Measurements from ENCODE around the gene PDK2.

PDK2 gene

DNA sequence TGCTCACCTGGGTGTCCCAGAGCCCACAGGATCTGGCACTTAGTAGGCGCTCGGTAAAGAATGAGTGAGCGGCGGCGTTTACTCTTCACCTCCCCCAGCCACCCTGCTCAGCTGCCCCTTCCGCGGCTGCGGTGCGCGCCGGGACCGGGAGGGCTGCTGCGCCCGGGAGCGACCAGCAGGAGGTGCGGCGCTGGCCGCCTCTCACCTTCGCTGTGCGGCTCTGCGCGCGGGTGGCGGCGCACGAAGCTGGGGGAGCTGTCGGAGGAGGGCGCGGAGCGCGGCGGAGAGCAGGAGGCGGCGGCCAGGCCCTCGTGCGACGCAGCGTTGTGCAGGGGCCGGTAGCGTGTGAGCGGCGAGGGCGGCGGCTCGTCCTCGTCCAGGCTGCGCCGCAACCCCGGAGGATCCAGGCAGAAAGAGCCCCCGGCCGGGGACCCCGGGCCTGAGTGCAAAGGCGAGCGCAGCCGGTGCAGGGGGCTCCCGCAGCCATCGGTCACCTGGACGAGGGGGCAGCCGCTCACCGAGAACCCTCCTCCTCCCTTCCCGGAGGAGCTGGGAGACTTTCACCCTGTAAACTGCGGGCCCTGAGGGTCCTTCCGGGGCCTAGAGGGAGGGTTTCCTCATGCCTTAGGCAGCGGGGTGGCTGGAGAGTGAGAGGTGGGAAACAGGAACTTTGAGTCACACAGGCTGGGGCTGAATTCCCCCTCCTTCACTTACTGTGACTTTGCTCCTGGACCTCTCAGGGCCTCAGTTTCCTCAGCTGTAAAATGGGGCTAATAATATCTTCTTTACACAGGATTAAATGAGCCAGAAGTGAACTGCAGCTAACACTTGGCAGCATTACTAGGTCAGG lies 22.3 kb downstream of the PDK2 start:
- DNase-seq (ENCODE audit: low read depth in 2 of 2) = no peak

DNA sequence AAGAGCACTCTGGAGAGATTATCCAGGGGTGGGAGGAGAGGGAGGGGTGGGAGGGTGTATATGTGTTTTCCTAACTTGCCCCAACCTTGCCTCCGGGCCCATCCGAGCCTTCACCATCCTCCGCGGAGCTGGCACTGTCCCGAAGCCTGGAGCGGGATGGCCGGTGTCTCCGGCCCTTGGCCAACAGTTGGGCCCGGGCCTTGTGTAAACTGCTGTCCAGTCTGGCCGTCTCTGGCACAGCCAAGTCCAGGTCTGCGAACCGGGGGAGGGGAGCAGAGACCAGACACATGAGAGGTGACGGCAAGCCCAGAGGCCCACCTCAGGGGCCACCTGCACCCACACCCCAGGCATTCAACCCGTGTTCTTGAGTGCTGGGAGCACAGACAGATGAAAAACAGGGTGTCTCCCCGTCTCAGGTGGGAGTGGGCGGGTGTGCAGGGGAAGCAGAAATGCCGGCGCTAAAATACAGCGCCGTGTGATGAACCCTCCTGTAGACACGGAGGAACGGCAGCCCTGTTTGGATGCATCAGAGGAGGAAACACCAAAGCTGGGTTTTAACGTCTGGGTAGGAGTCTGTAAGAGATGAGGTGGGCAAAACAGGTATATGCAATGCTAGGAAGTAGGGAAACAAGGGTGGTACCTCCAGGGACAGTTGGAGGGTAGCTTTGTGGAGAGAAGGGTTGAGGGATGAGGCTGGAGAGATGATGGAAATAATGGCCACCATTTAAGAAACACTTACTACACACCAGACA lies 23.1 kb downstream of the PDK2 start:
- no peak for DNase-seq (ENCODE audit: low read depth in 2 of 2)

DNA sequence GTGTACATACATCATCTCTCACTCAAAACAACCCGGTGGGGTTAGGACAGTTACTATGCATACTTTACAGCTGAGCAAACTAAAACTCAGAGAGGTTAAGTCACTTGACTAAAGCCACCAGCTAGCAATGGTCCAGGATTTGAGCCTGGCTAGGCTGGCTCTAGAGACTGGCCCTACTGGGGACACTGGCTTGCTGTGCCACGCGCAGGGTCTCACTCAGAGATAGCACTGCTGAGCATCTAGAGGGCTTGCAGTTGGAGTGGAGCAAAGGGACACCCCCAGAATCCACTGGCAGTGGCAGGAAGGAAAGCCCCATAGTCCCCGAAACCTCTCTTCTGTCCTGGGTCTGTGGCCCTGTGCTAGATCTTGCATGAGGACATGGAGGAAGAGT lies 23.7 kb downstream of the PDK2 start:
- no peak for DNase-seq (ENCODE audit: low read depth in 2 of 2)

DNA sequence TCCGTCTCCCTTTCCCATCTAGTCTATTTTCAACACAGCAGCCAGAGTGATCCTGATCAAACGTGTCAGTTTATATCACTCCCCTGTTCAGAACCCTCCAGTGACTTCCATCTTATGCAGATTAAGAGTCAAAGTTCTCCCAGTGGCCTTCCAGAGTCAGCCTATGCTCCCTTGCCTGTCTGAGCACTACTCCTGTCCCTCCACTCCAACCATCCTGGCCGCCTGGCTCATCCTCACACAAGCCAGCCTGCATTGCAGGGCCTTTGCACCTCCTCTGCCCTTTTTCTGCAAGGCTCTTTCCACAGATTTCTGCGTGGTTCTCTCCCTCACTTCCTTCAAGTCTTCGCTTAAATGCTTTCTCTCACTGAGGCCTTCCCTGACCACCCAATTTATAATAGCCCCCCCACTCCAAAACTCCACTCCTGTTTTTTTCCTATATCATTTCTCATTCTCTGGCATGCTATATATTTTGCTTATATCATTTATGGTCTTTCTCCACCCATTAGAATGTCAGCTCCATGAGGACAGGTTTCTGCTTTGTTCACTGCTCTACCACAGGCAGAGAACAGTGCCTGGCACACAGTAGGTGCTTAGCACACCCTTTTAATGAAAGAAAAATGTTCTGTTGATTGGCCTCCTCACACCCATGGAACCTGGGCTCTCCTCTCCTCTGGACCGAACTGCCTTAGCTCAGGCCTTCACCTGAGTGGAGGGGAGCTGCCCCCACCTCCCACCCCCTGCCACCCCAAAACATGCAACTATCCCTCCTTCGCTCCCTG lies 25.5 kb downstream of the PDK2 start:
- no peak for DNase-seq (ENCODE audit: low read depth in 2 of 2)

DNA sequence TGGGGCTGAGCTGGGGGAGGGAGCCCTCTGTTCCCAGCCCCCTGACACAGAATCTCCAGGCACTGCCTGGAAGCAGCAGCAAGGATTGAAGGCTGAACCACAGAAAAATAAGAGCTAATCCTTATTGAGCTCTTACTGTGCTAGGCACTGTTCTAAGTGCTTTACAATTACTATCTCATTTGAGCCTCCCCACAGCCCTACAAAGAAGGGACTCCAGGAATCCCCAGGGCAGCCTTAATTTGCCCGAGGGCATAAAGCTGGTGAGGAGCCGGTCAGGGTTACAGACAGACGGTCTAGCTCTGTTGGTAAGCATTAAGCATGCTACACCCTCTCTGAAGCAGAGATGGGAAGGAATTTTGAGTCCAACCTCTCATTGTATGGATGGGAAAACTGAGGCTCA lies 27.8 kb downstream of the PDK2 start:
- no peak for DNase-seq (ENCODE audit: low read depth in 2 of 2)

DNA sequence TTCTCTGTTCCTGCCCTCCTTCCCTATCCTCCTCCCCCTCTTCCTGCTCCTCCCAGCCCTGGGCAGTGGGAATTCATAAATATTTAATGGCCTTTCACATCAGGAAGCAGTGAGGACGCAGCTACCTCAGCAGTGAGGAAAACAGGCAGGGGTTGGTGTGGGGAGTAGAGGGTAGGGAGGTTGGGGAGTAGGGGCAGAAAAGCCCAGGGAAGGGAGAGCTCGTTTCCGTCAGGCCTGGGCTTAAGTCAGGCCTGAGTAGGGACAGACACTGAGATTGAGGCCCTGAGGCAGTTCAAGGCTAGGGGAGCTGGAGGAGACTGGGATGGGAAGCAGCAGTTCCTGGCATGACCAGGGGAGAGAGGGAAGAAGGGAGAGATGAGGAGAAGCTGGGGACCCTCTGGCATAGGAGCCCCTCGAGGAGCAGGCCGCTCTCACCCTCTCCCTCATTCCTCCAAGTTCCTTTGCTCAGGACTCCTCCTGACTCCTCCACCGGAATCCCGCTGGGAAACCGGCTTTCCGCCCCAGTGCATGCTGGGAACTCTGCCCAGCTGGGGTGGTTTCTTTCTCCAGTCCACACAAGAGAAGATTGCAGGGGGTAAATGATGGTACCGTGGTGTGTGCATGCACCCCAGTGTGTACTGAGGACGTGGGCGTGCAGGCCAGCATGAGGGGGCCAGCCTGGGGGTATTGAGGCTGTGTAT lies 28.6 kb downstream of the PDK2 start:
- no peak for DNase-seq (ENCODE audit: low read depth in 2 of 2)

DNA sequence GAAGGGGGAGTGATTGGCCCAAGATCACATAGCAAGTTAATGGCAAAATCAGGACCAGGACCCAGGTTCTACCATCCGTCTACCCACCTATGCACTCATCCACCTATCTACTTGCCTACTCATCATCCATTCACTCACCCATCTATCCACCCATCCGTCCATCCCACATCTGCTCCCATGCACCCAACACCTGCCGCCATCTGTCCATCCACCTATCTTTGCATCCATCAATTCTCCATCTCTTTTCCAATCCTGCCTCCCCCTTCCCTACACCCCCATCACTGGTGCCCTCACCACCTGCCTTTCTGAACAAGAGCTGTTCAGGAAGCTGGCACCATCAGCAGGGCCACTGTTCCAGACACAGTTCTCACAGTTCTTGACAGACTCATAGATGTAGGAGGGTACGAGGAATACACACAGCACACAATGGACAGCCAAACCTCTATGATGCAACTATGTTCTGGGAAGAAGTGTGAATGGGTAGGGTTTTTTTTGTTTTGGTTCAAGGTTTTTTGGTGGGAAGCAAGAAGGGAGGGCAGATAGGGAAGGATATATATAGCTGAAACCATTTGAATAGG lies 30.4 kb downstream of the PDK2 start:
- no peak for DNase-seq (ENCODE audit: low read depth in 2 of 2)

DNA sequence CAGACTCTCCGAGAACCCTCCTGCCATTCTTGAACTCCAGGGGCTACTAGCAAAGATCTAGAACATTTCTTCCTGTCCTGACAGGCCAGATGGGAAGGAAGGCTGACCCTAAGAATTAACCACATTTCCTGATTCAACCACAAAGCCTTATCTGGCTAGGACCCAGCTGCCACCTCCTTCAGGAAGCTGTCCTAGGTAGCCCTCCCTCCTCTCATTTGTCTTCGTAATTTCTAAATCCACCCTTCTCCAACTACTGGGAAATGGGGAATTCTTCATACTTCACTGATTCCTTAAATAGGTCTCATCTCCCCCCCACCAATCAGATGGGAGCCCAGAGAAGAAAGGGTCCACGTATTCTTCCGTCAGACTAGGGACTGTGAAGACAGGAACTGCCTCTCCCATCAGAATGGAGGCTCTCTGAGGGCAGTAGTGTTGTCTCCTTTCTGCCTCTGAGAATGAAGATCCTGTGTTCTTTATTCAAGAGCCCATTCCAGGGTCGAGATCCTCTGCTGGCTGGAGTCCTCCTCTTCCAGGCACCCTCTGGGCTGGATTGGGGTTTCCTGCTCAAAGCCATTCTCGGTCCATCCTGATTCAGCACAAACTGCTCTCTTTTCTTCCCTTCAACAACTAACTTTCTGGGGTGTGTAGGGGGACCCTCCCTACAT lies 32.7 kb downstream of the PDK2 start:
- DNase-seq (ENCODE audit: low read depth in 2 of 2) = no peak

DNA sequence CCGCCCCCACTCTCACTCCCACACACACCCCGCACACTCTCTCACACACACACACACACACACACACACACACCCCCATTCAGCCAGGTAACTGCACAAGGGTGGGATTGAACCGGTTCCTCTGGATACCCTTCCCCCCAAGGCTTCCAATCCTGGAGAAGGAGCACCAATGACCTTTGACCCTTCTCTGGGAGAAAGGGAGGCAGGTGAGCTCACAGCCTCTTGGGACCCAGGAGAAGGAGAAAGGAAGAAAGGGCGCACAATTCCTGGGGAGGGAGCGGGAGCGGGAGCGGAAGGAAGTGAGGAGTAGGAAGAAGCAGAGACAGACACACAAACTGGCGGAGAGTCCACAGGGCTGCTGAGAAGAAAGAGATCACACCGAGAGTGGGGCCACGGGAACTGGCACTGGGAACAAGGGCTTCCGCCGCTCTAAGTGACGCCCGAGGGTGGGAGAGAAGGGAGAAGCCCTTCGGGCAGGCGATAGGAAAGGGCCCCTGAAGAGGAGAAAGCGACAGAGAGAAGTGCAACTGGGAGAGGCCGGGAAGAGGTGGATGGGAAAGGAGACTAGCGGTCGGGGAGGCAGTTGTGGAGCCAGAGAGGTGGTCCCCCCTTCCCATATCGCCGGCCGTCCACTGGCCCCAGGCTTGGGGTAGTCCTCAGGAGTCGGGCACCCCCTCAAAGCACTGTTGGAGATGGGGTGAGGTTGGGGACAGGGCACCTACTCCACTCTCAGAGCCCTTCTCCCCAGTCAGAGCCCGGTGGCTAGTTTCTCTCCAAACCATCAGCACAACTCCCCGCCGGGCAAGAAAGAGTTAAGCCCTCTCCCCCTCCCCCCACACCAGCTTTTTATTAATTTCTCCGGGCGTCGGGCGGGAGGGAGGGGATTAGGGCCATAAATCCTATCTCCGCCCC lies 33.5 kb downstream of the PDK2 start:
- no peak for DNase-seq (ENCODE audit: low read depth in 2 of 2)

DNA sequence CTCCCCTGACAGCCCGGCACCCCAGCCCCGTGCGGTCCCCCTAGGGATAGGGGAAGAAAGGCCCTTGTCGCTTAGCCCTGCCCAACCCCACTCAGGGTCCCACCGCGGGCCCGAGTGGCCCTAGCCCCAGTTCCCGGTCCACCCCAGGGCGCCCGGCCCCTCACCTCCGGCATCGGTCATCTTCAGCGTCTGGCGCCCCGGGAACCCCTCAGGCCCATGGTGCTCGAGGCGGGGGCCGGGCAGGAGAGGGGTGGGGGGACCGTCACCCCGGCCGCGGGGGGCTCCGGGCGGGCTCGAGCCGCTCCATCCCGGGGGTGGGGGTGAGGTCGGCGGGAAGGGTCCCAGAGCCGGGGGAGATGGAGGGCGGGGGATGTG lies 34.2 kb downstream of the PDK2 start:
- DNase-seq (ENCODE audit: low read depth in 2 of 2) = no peak

DNA sequence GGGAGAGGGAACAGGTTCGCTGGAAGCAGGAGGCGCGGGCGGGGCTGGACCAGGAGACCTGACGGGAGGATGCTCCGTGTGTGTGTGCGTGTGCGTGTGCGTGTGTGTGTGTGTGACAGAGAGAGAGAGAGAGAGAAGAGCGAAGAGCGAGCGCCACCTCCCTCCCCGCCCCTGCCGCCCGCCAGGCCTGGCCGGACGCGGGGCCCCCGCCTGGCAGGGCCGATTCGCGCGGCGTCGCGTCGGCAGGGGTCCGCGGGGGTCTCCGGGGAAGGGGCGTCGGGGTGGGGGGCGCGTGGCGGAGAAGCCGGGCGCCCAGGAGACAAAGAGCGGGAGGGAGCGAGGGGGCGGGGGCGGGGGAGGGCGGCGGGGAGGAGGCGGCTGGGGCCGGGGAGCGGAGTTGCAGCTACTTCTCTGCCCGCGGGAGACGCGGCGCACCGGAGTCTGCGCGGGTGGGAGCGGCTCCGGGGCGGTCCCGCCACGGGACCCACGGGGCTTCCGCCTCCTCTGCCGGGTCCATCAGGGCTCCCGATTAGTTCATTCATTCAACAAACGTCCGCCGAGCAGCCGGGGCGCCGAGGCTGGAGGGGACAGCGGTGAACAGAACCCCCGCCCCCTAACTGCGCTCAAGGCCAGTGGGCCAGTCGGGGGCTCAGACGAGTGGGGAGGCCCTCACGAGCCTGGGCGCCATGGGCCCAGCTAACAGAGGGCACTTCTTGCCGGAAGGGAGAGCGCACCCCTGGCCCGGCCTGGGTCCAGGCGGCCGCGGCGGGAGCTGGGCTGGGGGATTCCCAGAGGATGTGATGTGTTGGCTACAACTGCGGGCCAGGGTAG lies 34.8 kb downstream of the PDK2 start, which contains the start of gene SAMD14:
Gene SAMD14 (minus strand): TSS at position 433 of the 831 bp plus-strand sequence. CDS start 5,201 bp downstream, outside the sequence.
- DNase-seq (ENCODE audit: low read depth in 2 of 2) = no peak

DNA sequence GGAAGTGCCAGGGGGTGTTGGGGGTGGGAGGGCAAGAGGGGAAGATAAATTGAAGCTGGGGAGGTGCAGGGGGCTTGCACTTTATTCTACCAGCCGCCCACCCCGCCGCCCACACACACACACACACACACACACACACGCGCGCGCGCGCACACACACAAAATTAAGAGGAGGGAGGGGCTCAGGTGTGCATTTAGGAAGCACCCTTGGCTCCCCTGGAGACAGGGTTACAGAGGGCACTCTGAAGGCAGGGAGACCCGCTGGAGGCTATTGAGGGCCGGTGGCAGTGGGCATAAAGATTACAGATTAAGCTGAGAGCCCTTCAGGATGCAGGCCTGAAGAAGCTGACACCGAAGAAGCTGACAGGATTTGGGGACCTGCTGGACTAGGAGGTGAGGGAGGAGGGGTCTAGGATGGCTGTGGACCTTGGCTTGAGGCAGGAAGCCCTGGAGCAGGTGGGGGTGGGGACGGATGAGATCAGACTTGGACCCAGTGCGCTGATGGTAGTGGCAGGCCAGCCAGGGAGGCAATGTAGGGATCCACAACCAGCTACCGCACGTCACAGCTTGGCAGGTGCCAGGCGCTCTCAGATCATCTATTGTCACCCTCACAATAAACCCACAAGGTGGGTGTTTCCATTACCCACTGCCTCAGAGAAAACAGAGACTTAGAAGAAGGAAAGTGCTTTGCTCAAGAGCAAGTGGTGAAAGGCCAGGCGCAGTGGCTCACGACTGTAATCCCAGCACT lies 35.6 kb downstream of the PDK2 start:
- no peak for DNase-seq (ENCODE audit: low read depth in 2 of 2)

DNA sequence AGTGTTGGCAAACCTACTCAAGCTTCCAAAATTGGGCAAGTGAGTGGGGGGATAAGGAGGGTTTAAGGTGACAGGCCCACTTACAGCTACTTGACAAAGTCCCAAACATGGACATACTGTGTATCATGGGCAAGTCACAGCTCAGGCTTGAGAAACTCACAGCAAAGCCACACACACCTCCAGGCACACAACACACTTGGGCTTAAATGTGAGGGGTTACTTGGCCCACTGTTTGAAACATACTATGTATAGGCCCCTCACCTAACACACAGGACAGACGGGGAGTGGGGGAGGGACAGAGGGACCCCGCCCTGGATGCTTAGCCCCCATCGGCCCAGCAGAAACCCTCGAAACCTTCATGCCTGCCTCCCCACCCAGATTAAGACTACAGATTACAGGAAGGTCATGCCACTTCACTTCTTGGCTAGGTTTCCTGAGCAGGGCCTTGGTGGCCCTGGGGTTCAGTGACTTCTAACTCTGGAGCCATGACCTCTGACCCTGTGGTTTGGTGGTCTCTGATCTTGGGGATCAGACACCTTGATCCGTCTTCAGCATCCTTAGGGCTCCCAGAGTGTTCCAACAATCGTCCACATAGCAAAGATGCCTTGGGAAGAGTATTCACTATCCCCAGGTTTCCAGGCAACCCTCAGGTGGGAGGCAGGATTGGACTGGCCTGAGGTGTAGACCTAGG lies 37.1 kb downstream of the PDK2 start:
- no peak for DNase-seq (ENCODE audit: low read depth in 2 of 2)

DNA sequence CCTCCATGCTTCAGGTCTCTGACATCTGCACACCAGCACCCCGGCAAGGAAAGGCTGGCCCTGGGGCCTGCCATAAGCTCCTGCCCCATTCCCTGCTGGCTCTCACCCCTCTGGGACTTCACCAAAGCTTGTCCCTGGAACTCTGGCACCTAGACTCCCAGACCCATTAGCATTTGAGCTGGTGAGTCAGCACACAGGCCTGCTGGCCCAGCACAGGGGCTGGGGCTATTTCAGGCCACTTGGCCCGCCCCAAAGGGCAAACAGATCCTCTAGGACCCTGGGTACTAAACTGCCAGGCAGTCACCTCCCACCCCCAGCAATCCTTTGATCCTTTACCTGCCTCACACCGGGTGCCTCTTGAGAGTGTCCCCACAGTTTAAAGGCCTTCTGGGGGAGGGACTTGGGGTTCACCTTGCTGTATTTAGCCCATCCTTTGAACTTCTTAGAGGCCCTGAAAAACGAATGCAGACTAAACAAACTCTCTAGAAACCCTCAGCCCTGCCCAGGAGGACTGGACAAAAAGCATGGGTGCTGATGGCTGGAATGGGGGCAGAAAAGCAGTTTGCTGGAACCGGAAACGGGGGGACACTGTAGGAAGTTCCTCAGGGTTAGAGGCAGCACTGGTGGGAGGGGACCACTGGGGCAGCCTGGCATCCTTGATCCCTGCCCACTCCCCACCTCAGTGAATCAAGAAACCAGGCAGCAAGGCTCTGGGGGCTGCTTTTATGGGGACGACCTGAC lies 38.0 kb downstream of the PDK2 start:
- no peak for DNase-seq (ENCODE audit: low read depth in 2 of 2)

DNA sequence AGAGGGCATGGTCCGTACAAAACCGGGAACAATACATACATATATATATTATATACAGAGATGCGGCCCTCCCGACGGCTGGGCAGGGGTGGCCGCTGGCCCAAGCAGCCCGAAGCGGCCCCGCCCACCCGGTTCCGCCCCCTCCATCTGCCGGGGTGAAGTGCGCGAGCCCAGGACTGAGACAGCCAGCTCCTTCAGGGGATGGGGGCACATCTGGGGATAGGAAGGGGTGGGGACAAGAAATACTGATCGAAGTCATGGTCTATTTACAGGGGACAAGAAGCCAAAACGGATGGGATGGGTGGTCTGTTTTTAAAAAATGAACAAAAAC lies 38.6 kb downstream of the PDK2 start:
- no peak for DNase-seq (ENCODE audit: low read depth in 2 of 2)

DNA sequence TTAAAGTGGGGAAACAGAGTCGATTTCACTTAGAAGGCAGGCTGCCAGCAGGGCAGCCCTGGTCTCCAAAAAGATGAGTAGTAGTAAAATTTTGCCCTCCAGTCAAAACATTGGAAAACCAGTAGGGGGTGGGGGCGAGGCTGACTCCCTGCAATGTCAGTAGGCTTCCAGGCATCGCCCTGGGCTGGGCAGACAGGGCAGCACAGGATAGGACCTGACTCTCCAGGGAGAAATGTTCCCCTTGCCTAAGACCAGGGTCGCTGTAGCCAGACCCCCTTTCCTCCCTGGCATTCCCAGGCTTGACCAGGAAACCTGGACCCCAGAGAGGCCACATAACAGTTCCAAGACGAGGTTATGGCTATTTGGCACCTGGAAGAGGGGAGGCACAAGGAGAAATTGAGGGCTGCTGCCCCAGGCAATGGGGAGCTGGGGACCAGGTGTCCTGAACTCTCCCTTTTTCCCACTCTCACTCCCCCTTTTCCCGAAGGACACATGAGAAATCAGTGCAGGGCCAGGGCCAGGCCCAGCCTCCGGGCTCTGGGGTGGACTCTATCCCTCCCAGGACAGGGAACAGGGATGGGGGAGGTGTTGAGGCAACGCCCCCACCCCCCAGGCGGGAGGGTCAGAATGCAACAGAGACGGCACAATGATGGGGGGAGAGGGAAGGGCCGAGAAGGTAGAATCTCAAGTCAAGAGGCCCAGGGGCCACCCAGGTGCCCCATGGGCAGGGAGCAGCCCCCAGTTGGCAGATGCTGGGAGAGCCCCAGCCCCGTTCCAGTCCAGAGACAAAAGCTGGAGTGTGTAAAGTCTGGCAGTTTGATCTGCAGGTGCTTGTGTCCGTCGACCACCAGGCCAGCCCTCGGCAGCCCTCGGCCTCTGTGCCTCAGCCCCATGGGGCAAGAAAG lies 39.3 kb downstream of the PDK2 start:
- no peak for DNase-seq (ENCODE audit: low read depth in 2 of 2)
